Loucy (cell line): ENCODE data around the gene C19orf85.

Experiments
- H2AFZ ChIP-seq: fragments of 200-600 bp; sonication (generic); 2 replicates; pipeline ENCODE4 v1.6.0; 2016; ENCODE audit warnings: antibody characterized with exemption, mild to moderate bottlenecking, low read length, moderate library complexity
- H3F3A ChIP-seq: fragments of 200-600 bp; 2 replicates; pipeline ENCODE4 v1.6.0; 2016; ENCODE audit warnings: antibody characterized with exemption, low read depth, mild to moderate bottlenecking
- H3K27me3 ChIP-seq: fragments of 200-600 bp; sonication (generic); 2 replicates; pipeline ENCODE4 v1.6.1; 2014; ENCODE audit warnings: low read length, mild to moderate bottlenecking; ENCODE audit not compliant: insufficient read depth, poor library complexity, severe bottlenecking
- H3K36me3 ChIP-seq: fragments of 200-600 bp; sonication (generic); 2 replicates; pipeline ENCODE4 v1.6.1; 2016; ENCODE audit warnings: low read length; ENCODE audit not compliant: insufficient read depth
- H3K4me1 ChIP-seq: fragments of 200-600 bp; sonication (generic); 2 replicates; pipeline ENCODE4 v1.5.1; 2014; ENCODE audit warnings: low read length, mild to moderate bottlenecking; ENCODE audit not compliant: insufficient read depth, poor library complexity, severe bottlenecking
- H3K4me2 ChIP-seq: fragments of 200-600 bp; sonication (generic); 2 replicates; pipeline ENCODE4 v1.6.0; 2014; ENCODE audit warnings: antibody characterized with exemption, low read length, low read depth, mild to moderate bottlenecking; ENCODE audit not compliant: poor library complexity, severe bottlenecking
- H3K4me3 ChIP-seq: fragments of 200-600 bp; sonication (generic); 2 replicates; pipeline ENCODE4 v1.5.1; 2014; ENCODE audit warnings: low read length, mild to moderate bottlenecking, mixed read lengths; ENCODE audit not compliant: poor library complexity, severe bottlenecking
- H3K79me2 ChIP-seq: fragments of 200-600 bp; sonication (generic); 2 replicates; pipeline ENCODE4 v1.6.1; 2014; ENCODE audit warnings: low read length; ENCODE audit not compliant: insufficient read depth
- H3K9ac ChIP-seq: fragments of 200-600 bp; sonication (generic); 2 replicates; pipeline ENCODE4 v1.6.0; 2014; ENCODE audit warnings: mild to moderate bottlenecking, low read depth, low read length, moderate library complexity; ENCODE audit not compliant: poor library complexity, severe bottlenecking
- H3K9me2 ChIP-seq: fragments of 200-600 bp; sonication (generic); replicated peaks from 2 replicates; pipeline ENCODE4 v1.6.1; 2016; ENCODE audit warnings: low read depth, low read length, mixed read lengths
- H3K9me3 ChIP-seq: fragments of 200-600 bp; sonication (generic); 2 replicates; pipeline ENCODE4 v1.6.1; 2014; ENCODE audit warnings: mild to moderate bottlenecking, antibody characterized with exemption, low read length, low read depth; ENCODE audit not compliant: insufficient read depth
- H4K20me1 ChIP-seq: fragments of 200-600 bp; sonication (generic); 2 replicates; pipeline ENCODE4 v1.6.0; 2014; ENCODE audit warnings: antibody characterized with exemption, low read length, mild to moderate bottlenecking; ENCODE audit not compliant: insufficient read depth, poor library complexity, severe bottlenecking
- EZH2phosphoT487 ChIP-seq: fragments of 200-600 bp; IDR thresholded peaks from 2 replicates; pipeline ENCODE4 v1.6.1; 2018; ENCODE audit warnings: antibody characterized with exemption, mild to moderate bottlenecking, moderate library complexity, borderline replicate concordance
- TF ChIP-seq, protein P1 (sequence below): fragments of 200-600 bp; sonication (generic); conservative IDR thresholded peaks from 2 replicates; pipeline ENCODE4 v1.5.1; 2014; ENCODE audit warnings: mild to moderate bottlenecking, antibody characterized with exemption, low read length

The C19orf85 gene

DNA sequence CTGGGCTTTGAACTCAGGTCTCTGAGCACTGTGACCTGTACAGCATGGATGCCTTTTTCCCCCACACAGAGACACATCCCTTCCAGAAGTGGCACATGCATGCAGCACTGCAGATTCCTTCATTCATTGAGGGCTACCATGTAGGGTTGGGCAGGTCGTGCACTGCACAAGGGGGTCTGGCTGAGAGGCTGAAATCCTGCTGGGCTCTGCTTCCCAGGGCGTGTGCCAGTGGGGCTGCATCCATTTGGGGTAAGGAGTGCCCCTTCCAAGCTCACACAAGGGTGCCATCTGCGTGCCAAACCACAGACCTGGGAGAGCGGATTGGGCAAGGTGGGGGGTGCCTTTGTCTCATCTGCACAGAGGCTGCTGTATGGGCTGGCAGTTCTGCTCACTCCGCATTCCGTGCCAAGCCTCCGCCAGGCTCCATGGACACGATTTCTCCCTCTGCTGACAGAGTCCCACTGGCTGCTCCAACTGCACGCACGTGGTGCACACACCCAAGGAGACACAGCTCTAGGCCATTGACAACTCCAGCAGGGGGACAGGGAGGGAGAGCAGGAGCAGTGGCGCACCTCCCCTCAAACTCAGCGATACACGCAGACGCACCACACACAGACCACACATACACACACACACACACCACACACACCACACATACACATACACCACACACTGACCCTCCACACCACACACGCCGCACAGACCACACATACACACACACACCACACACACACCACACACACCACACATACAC, 17.0 kb downstream of the C19orf85 start:
- Histone ChIP-seq H3F3A (no peaks in the 10 kb centered on the region), H3K27me3 (no peaks in the 10 kb centered on the region), H4K20me1 (no peaks in the 10 kb centered on the region), H3K4me1 (no peaks in the 10 kb centered on the region), H3K9me2 (no peaks in the 10 kb centered on the region), H3K9ac (no peak overlapping the region), H3K9me3 (no peaks in the 10 kb centered on the region), H3K4me3 (no peak overlapping the region), H3K36me3 (no peaks in the 10 kb centered on the region), H3K79me2 (no peaks in the 10 kb centered on the region), H2AFZ (no peak overlapping the region), H3K4me2 (no peak overlapping the region)
- no peak for TF ChIP-seq EZH2phosphoT487
- TF ChIP-seq, protein P1, sequence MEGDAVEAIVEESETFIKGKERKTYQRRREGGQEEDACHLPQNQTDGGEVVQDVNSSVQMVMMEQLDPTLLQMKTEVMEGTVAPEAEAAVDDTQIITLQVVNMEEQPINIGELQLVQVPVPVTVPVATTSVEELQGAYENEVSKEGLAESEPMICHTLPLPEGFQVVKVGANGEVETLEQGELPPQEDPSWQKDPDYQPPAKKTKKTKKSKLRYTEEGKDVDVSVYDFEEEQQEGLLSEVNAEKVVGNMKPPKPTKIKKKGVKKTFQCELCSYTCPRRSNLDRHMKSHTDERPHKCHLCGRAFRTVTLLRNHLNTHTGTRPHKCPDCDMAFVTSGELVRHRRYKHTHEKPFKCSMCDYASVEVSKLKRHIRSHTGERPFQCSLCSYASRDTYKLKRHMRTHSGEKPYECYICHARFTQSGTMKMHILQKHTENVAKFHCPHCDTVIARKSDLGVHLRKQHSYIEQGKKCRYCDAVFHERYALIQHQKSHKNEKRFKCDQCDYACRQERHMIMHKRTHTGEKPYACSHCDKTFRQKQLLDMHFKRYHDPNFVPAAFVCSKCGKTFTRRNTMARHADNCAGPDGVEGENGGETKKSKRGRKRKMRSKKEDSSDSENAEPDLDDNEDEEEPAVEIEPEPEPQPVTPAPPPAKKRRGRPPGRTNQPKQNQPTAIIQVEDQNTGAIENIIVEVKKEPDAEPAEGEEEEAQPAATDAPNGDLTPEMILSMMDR = no peak

- Histone ChIP-seq H3K4me3 (no peak overlapping the region), H3K4me2 (no peak overlapping the region), H3F3A (no peaks in the 10 kb centered on the region), H3K4me1 (no peaks in the 10 kb centered on the region), H3K9me3 (no peaks in the 10 kb centered on the region), H3K79me2 (no peaks in the 10 kb centered on the region), H4K20me1 (no peaks in the 10 kb centered on the region), H3K36me3 (no peaks in the 10 kb centered on the region), H3K9ac (no peak overlapping the region), H3K9me2 (no peaks in the 10 kb centered on the region), H3K27me3 (no peaks in the 10 kb centered on the region), H2AFZ (no peak overlapping the region)
- TF ChIP-seq EZH2phosphoT487 = no peak
Observed at GRCh38 chr19:55446060-55446459, 18.5 kb downstream of the C19orf85 start.

DNA sequence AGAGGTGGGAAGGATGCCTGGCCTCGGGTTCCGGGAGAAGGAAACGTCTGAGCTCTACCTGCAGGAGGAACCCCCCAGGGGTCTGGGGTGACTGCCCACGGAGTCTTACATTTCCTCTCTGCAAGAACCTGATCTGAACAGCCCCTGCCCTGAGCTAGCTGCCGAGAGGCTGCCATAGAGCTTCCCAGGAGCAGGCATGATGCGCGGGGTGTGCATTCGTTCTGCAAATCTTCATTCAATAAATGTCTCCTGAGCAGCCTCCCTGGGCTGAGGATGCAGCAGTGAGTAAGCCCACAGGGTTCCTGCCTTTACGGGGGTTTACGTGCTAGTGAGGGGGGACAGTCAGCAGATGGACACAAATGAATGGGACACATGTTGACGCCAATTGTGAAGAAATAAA, 19.9 kb downstream of the C19orf85 start:
- no peaks in the 10 kb centered on the region for H3K4me1 ChIP-seq
- H3K4me2 ChIP-seq = no peak overlapping the region
- H4K20me1 ChIP-seq = no peaks in the 10 kb centered on the region
- no peaks in the 10 kb centered on the region for H3F3A ChIP-seq
- H2AFZ ChIP-seq = no peak overlapping the region
- no peaks in the 10 kb centered on the region for H3K9me3 ChIP-seq
- no peaks in the 10 kb centered on the region for H3K27me3 ChIP-seq
- TF ChIP-seq, protein P1 = no peak
- no peak for TF ChIP-seq EZH2phosphoT487
- H3K9ac ChIP-seq = no peak overlapping the region
- no peak overlapping the region for H3K4me3 ChIP-seq
- H3K9me2 ChIP-seq = no peaks in the 10 kb centered on the region
- H3K79me2 ChIP-seq = no peaks in the 10 kb centered on the region
- no peaks in the 10 kb centered on the region for H3K36me3 ChIP-seq
